ENCODE results near the gene MECP2.

The MECP2 gene

DNA sequence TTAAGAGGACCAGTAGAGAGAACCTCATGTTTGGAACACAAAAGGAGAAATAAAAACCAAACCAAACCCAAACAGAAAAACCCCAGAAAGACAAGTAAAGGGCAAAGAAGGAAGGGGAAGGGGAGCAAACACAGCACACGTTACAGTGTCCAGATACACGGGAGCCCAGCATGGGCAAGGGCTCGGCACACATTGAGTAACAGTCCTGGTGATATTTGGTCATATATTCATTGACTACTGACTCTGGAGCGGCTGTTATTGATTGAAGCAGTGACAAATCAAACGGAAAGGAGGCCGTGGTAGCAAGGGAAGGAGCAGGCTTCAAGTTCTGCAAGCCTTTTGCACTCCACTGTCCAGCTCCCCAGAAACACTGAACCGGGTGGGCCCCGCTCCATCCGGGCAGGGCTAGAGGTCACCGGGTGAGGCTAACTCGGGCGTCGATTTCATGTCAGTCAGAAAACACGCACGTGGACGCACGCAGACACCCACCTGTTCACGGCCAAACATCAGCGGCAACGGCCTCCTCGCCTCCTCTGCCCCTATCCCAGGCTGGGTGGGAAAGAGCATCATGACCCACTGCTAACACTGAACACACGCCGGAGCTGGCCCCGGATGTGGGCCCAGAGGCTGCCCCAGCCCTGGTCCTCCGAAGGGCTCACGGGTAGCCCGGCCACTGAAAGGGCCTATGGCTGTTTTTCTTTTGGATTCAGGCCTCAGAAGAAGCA is 74.1 kb downstream of the MECP2 start:
- H3K27me3 ChIP-seq (ENCODE audit: insufficient read depth, low read depth) = no peaks in the 10 kb centered on the region
- H3K27ac ChIP-seq = no peak overlapping the region
- peaks cover 11% of the 10 kb centered on the region for H3K79me2 ChIP-seq (ENCODE audit: insufficient read depth, low read depth)
- H3K4me1 ChIP-seq (ENCODE audit: low read depth, poor library complexity, severe bottlenecking) = no peaks in the 10 kb centered on the region
- H3K36me3 ChIP-seq (ENCODE audit: insufficient read depth) = no peaks in the 10 kb centered on the region
- H3K9ac ChIP-seq = no peak overlapping the region
- TF ChIP-seq, protein P1, sequence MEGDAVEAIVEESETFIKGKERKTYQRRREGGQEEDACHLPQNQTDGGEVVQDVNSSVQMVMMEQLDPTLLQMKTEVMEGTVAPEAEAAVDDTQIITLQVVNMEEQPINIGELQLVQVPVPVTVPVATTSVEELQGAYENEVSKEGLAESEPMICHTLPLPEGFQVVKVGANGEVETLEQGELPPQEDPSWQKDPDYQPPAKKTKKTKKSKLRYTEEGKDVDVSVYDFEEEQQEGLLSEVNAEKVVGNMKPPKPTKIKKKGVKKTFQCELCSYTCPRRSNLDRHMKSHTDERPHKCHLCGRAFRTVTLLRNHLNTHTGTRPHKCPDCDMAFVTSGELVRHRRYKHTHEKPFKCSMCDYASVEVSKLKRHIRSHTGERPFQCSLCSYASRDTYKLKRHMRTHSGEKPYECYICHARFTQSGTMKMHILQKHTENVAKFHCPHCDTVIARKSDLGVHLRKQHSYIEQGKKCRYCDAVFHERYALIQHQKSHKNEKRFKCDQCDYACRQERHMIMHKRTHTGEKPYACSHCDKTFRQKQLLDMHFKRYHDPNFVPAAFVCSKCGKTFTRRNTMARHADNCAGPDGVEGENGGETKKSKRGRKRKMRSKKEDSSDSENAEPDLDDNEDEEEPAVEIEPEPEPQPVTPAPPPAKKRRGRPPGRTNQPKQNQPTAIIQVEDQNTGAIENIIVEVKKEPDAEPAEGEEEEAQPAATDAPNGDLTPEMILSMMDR (conservative IDR thresholded peaks at IDR 0.05; ENCODE audit: low read depth, low read length) = no peak
- no peak overlapping the region for H2AFZ ChIP-seq (ENCODE audit: low read depth)
- H3K4me3 ChIP-seq (IDR thresholded peaks at IDR 0.05; ENCODE audit: insufficient read depth, low read depth, low read length) = no peak overlapping the region
- H3K4me2 ChIP-seq = no peak overlapping the region
- no peaks in the 10 kb centered on the region for H4K20me1 ChIP-seq (ENCODE audit: insufficient read depth)

DNA sequence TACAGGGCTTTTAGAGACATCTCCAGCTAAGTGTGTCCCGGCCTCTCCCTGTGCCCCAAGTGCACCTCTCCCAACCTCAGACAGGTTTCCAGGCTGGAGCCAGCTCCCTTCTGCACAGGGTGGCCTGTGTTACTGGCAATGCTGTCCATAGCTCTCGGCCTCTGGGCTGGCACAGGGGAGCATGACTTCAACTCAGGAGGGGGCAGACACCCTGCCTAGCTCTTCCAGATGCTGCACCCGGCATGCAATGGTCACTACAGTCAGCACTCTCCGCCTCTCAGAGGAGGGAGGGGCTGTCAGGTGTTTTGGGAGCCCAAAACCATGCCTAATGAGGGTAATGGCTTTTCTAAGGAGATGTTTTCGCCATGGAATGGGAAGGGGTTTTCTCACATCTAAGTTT is 75.4 kb downstream of the MECP2 start:
- Histone ChIP-seq H3K9ac (no peak overlapping the region), H3K4me3 (IDR thresholded peaks at IDR 0.05; ENCODE audit: insufficient read depth, low read depth, low read length) (no peak overlapping the region), H3K27me3 (ENCODE audit: insufficient read depth, low read depth) (no peaks in the 10 kb centered on the region), H3K79me2 (ENCODE audit: insufficient read depth, low read depth) (peaks cover 24% of the 10 kb centered on the region), H3K36me3 (ENCODE audit: insufficient read depth) (no peaks in the 10 kb centered on the region), H3K27ac (no peak overlapping the region), H3K4me1 (ENCODE audit: low read depth, poor library complexity, severe bottlenecking) (peaks cover 7% of the 10 kb centered on the region), H4K20me1 (ENCODE audit: insufficient read depth) (no peaks in the 10 kb centered on the region), H3K4me2 (no peak overlapping the region), H2AFZ (ENCODE audit: low read depth) (no peak overlapping the region)
- TF ChIP-seq, protein P1 (conservative IDR thresholded peaks at IDR 0.05; ENCODE audit: low read depth, low read length) = no peak

DNA sequence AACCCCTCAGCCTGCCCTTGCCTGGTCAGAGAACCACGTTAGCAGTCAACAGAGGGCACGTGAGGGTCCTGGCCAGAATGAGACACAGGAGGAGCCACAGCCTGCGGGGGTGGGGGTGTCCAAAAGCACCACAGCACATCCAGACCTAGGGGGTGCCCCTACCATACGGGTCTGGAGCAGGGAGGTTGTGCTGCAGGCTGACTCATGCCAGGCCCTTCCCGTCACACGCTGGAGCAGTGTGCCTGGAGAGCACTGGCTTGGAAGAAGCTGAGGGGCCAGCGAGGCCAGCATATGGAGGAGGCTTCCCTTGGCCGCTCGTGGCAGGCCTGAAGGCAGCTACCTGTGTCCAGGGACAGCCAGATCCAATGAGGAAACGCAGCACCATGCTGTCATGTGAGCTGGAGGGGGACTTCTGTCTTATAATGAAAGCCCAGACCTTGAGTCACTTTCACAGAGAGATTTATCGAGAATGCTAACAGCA is 76.3 kb downstream of the MECP2 start:
- no peak overlapping the region for H3K4me3 ChIP-seq (IDR thresholded peaks at IDR 0.05; ENCODE audit: insufficient read depth, low read depth, low read length)
- no peaks in the 10 kb centered on the region for H4K20me1 ChIP-seq (ENCODE audit: insufficient read depth)
- H3K79me2 ChIP-seq (ENCODE audit: insufficient read depth, low read depth) = peaks cover 33% of the 10 kb centered on the region
- TF ChIP-seq, protein P1 (conservative IDR thresholded peaks at IDR 0.05; ENCODE audit: low read depth, low read length) = no peak
- H2AFZ ChIP-seq (ENCODE audit: low read depth) = no peak overlapping the region
- peak overlapping the region; percentile 84; the same call in 1 of the 2 replicates for H3K27ac ChIP-seq
- H3K4me1 ChIP-seq (ENCODE audit: low read depth, poor library complexity, severe bottlenecking) = peaks cover 12% of the 10 kb centered on the region
- peak overlapping the region; percentile 15 for H3K4me2 ChIP-seq
- H3K9ac ChIP-seq = 0 out of 2 replicates have a peak overlapping the region, but pooled peaks have one; percentile 87
- no peaks in the 10 kb centered on the region for H3K36me3 ChIP-seq (ENCODE audit: insufficient read depth)
- H3K27me3 ChIP-seq (ENCODE audit: insufficient read depth, low read depth) = no peaks in the 10 kb centered on the region

DNA sequence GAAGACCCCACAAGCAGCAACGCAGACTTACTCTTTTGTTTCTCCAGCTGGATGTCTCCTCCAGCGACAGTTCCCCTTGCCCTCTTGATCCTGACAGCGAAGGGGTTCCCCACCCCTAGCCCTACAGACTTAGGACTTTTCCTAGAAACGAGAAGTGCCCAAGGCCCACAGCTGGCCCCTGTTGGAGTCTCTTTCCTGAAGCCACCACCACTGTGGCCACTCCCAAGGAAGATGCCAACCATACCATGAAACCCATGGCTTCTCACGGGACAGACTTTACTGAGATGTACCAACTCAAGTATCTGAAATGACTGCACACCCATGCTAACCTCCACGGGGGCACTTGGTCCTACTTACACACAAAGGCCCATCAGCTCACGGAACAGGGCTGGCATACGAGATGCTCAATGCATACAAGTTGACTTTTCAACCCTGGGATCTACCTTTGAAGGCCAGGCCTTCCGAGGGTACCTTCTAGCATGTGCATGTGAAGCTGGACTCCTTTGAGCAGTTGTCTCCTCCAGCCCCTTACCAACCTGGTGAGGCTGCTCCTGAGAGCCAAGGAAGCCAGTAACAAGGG is 76.9 kb downstream of the MECP2 start:
- H3K36me3 ChIP-seq (ENCODE audit: insufficient read depth) = no peaks in the 10 kb centered on the region
- peaks cover 12% of the 10 kb centered on the region for H3K4me1 ChIP-seq (ENCODE audit: low read depth, poor library complexity, severe bottlenecking)
- no peak overlapping the region for H2AFZ ChIP-seq (ENCODE audit: low read depth)
- no peaks in the 10 kb centered on the region for H4K20me1 ChIP-seq (ENCODE audit: insufficient read depth)
- peak overlapping the region; percentile 15 for H3K4me2 ChIP-seq
- peak overlapping the region; percentile 87 for H3K9ac ChIP-seq
- H3K27me3 ChIP-seq (ENCODE audit: insufficient read depth, low read depth) = no peaks in the 10 kb centered on the region
- peak overlapping the region; percentile 84 for H3K27ac ChIP-seq
- H3K4me3 ChIP-seq (IDR thresholded peaks at IDR 0.05; ENCODE audit: insufficient read depth, low read depth, low read length) = no peak overlapping the region
- H3K79me2 ChIP-seq (ENCODE audit: insufficient read depth, low read depth) = peaks cover 36% of the 10 kb centered on the region
- TF ChIP-seq, protein P1 (conservative IDR thresholded peaks at IDR 0.05; ENCODE audit: low read depth, low read length) = no peak
